Measurements from ENCODE around the gene PACSIN1. TPM values are rescaled to one million over a fixed set of nuclear protein-coding genes. Genes with fewer than 3 reads are reported as not detected.

Gene PACSIN1
- total and polyA plus RNA-seq, 10 of the 15 experiments (the other 5 are each of a cell fraction or from before 2014, with no cell fraction given) = 0.50 to 9.4 (median 2.8) TPM

- ChIA-PET CTCF (no interaction called here), RAD21 (ENCODE audit: unreplicated experiment) (no interaction called here), POLR2A (no interaction called here), SMC1A (ENCODE audit: uncharacterized antibody, unreplicated experiment) (interaction anchor here (0.9 kb wide), 1 partner anchor 115 kb away, joined by 3 read pairs; no protein-coding TSS in a partner anchor)
- H2AFZ ChIP-seq (ENCODE audit: control insufficient read depth, low read depth, low read length) = no peak overlapping the region
- H3K9me3 ChIP-seq (replicated peaks; ENCODE audit: control insufficient read depth, insufficient read depth, low read length) = no peaks in the 10 kb centered on the region
- in situ Hi-C loops (cut with MboI) = no loop called here
- TF ChIP-seq HDAC6 (IDR thresholded peaks at IDR 0.05; ENCODE audit: unreplicated experiment) (no peak), MLLT1 (IDR thresholded peaks at IDR 0.05) (no peak), ZNF622 (IDR thresholded peaks at IDR 0.05) (no peak), RUNX3 (IDR thresholded peaks at IDR 0.05; ENCODE audit: low read length) (no peak), IKZF1 (conservative IDR thresholded peaks at IDR 0.05) (no peak)
- no peaks in the 10 kb centered on the region for H4K20me1 ChIP-seq (ENCODE audit: control insufficient read depth, insufficient read depth)
- no peak overlapping the region for H3K4me3 ChIP-seq
- ATAC-seq (no peak), DNase-seq (ENCODE audit: low read depth, low spot score) (no peak), FAIRE-seq (no peak)
- H3K27me3 ChIP-seq (replicated peaks in 1 of 2; ENCODE audit: control insufficient read depth in 2 of 2, insufficient read depth in 2 of 2, low read length in 1 of 2) = no peaks in the 10 kb centered on the region; a peak in 1 of 4 replicates
- intact Hi-C loops (cut with micrococcal nuclease; ENCODE audit: unreplicated experiment) = no loop called here
- no TSS peak for BruUV-seq (replicated peaks)
- no peaks in the 10 kb centered on the region for H3K36me3 ChIP-seq (ENCODE audit: control insufficient read depth in 2 of 2, insufficient read depth in 2 of 2, low read length in 1 of 2)
- no peak overlapping the region for H3K9ac ChIP-seq (ENCODE audit: control insufficient read depth, insufficient read depth, low read length)
- WGBS (ENCODE audit: insufficient coverage, insufficient replicate concordance, low lambda C conversion rate, missing lambda C conversion rate) = 71% methylated on average over 8 of the region's 8 CpGs
- H3K79me2 ChIP-seq (ENCODE audit: control insufficient read depth, insufficient read depth, low read length) = no peaks in the 10 kb centered on the region
- no peak overlapping the region for H3K4me2 ChIP-seq (ENCODE audit: control insufficient read depth, insufficient read depth)
- H3K27ac ChIP-seq (ENCODE audit: control insufficient read depth, insufficient read depth) = no peak overlapping the region
- H3K4me1 ChIP-seq (ENCODE audit: control insufficient read depth, insufficient read depth, low read length) = no peaks in the 10 kb centered on the region
Observed at GRCh38 chr6:34540841-34541240, 75.0 kb downstream of the PACSIN1 start.

GRCh38 chr6:34543421-34543820 lies 77.5 kb downstream of the PACSIN1 start:
- H3K9me3 ChIP-seq (replicated peaks; ENCODE audit: control insufficient read depth, insufficient read depth, low read length) = no peaks in the 10 kb centered on the region
- H3K4me2 ChIP-seq (ENCODE audit: control insufficient read depth, insufficient read depth) = no peak overlapping the region
- H3K4me3 ChIP-seq = no peak overlapping the region
- DNase-seq (ENCODE audit: low read depth, low spot score) (no peak), ATAC-seq (no peak), FAIRE-seq (no peak)
- ChIA-PET POLR2A (interaction anchor here (0.9 kb wide), 1 partner anchor 68 kb away, joined by 3 read pairs; no protein-coding TSS in a partner anchor), SMC1A (ENCODE audit: uncharacterized antibody, unreplicated experiment) (no interaction called here), CTCF (no interaction called here), RAD21 (ENCODE audit: unreplicated experiment) (no interaction called here)
- H2AFZ ChIP-seq (ENCODE audit: control insufficient read depth, low read depth, low read length) = no peak overlapping the region
- no peaks in the 10 kb centered on the region for H3K27me3 ChIP-seq (replicated peaks in 1 of 2; ENCODE audit: control insufficient read depth in 2 of 2, insufficient read depth in 2 of 2, low read length in 1 of 2)
- no peaks in the 10 kb centered on the region for H4K20me1 ChIP-seq (ENCODE audit: control insufficient read depth, insufficient read depth)
- no peaks in the 10 kb centered on the region for H3K79me2 ChIP-seq (ENCODE audit: control insufficient read depth, insufficient read depth, low read length)
- in situ Hi-C loops (cut with MboI) (no loop called here), intact Hi-C loops (cut with micrococcal nuclease; ENCODE audit: unreplicated experiment) (no loop called here)
- H3K27ac ChIP-seq (ENCODE audit: control insufficient read depth, insufficient read depth) = no peak overlapping the region
- 29% methylated on average over 5 of the region's 5 CpGs for WGBS (ENCODE audit: insufficient coverage, insufficient replicate concordance, low lambda C conversion rate, missing lambda C conversion rate)
- no peaks in the 10 kb centered on the region for H3K36me3 ChIP-seq (ENCODE audit: control insufficient read depth in 2 of 2, insufficient read depth in 2 of 2, low read length in 1 of 2)
- H3K4me1 ChIP-seq (ENCODE audit: control insufficient read depth, insufficient read depth, low read length) = no peaks in the 10 kb centered on the region
- H3K9ac ChIP-seq (ENCODE audit: control insufficient read depth, insufficient read depth, low read length) = no peak overlapping the region
- BruUV-seq (replicated peaks) = no TSS peak
- TF ChIP-seq POLR2AphosphoS5 (IDR thresholded peaks at IDR 0.05; ENCODE audit: low read length) (no peak), PML (IDR thresholded peaks at IDR 0.05; ENCODE audit: low read length) (no peak), PKNOX1 (IDR thresholded peaks at IDR 0.05) (no peak), NR2C2 (IDR thresholded peaks at IDR 0.05; ENCODE audit: borderline replicate concordance, control insufficient read depth, insufficient read length, low read depth) (no peak), ZBED1 (IDR thresholded peaks at IDR 0.05; ENCODE audit: borderline replicate concordance) (no peak), ZBTB11 (CRISPR knock-in tag; IDR thresholded peaks at IDR 0.05) (no peak), ZNF207 (IDR thresholded peaks at IDR 0.05; ENCODE audit: borderline replicate concordance) (no peak)

Data from GM12878 (cell line).